ENCODE data around the gene PAK5. TPM values are rescaled to one million over a fixed set of nuclear protein-coding genes. Genes with fewer than 3 reads are reported as not detected.

The PAK5 gene
- total RNA-seq, 2 donors from 2014 or later: 0.22 to 0.42 TPM

- H3K4me3 Mint-ChIP-seq: no peak overlapping the region
- Histone ChIP-seq H3K27me3 (ENCODE audit: control insufficient read depth, insufficient read depth, low read length, poor library complexity, severe bottlenecking) (no peaks in the 10 kb centered on the region), H3K36me3 (ENCODE audit: control insufficient read depth, insufficient read depth, low read length) (no peaks in the 10 kb centered on the region), H3K9ac (ENCODE audit: extremely low read depth, low read length, poor library complexity, severe bottlenecking) (no peak overlapping the region), H3K27ac (ENCODE audit: low read depth, low read length) (no peak overlapping the region), H3K9me3 (ENCODE audit: control insufficient read depth, low read length) (no peaks in the 10 kb centered on the region), H3K4me3 (ENCODE audit: low read length) (no peak overlapping the region), H3K4me1 (ENCODE audit: control insufficient read depth, insufficient read depth, low read length) (no peaks in the 10 kb centered on the region)
- H3K9me3 Mint-ChIP-seq: peaks cover 8% of the 10 kb centered on the region
- no peak overlapping the region for H3K27ac Mint-ChIP-seq
- H3K4me1 Mint-ChIP-seq: no peaks in the 10 kb centered on the region
- 96 to 98% methylated on average over 4 of the region's 4 CpGs for WGBS, 2 experiments (ENCODE audit: insufficient coverage in 1 of 2, insufficient read length in 1 of 2)
- TF ChIP-seq, protein P1, sequence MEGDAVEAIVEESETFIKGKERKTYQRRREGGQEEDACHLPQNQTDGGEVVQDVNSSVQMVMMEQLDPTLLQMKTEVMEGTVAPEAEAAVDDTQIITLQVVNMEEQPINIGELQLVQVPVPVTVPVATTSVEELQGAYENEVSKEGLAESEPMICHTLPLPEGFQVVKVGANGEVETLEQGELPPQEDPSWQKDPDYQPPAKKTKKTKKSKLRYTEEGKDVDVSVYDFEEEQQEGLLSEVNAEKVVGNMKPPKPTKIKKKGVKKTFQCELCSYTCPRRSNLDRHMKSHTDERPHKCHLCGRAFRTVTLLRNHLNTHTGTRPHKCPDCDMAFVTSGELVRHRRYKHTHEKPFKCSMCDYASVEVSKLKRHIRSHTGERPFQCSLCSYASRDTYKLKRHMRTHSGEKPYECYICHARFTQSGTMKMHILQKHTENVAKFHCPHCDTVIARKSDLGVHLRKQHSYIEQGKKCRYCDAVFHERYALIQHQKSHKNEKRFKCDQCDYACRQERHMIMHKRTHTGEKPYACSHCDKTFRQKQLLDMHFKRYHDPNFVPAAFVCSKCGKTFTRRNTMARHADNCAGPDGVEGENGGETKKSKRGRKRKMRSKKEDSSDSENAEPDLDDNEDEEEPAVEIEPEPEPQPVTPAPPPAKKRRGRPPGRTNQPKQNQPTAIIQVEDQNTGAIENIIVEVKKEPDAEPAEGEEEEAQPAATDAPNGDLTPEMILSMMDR (conservative IDR thresholded peaks at IDR 0.05): no peak
- no peaks in the 10 kb centered on the region for H3K36me3 Mint-ChIP-seq (ENCODE audit: low read depth)
- DNase-seq: no peak
- H3K27me3 Mint-ChIP-seq (ENCODE audit: insufficient read depth): no peaks in the 10 kb centered on the region
Observed at GRCh38 chr20:9557411-9557810, 281.5 kb downstream of the PAK5 start.

GRCh38 chr20:9555781-9556180, 283.1 kb downstream of the PAK5 start:
- Histone ChIP-seq H3K36me3 (ENCODE audit: control insufficient read depth, insufficient read depth, low read length) (no peaks in the 10 kb centered on the region), H3K9me3 (ENCODE audit: control insufficient read depth, low read length) (no peaks in the 10 kb centered on the region), H3K27ac (ENCODE audit: low read depth, low read length) (no peak overlapping the region), H3K4me1 (ENCODE audit: control insufficient read depth, insufficient read depth, low read length) (no peaks in the 10 kb centered on the region), H3K9ac (ENCODE audit: extremely low read depth, low read length, poor library complexity, severe bottlenecking) (no peak overlapping the region), H3K27me3 (ENCODE audit: control insufficient read depth, insufficient read depth, low read length, poor library complexity, severe bottlenecking) (no peaks in the 10 kb centered on the region), H3K4me3 (ENCODE audit: low read length) (no peak overlapping the region)
- no peak overlapping the region for H3K4me3 Mint-ChIP-seq
- TF ChIP-seq, protein P1 (conservative IDR thresholded peaks at IDR 0.05): no peak
- peaks cover 8% of the 10 kb centered on the region for H3K9me3 Mint-ChIP-seq
- no peak for DNase-seq
- no peak overlapping the region for H3K27ac Mint-ChIP-seq
- no peaks in the 10 kb centered on the region for H3K36me3 Mint-ChIP-seq (ENCODE audit: low read depth)
- 73 to 88% methylated on average over 2 of the region's 2 CpGs for whole genome bisulfite sequencing, 2 experiments (ENCODE audit: insufficient coverage in 1 of 2, insufficient read length in 1 of 2)
- no peaks in the 10 kb centered on the region for H3K4me1 Mint-ChIP-seq
- no peaks in the 10 kb centered on the region for H3K27me3 Mint-ChIP-seq (ENCODE audit: insufficient read depth)

DNA sequence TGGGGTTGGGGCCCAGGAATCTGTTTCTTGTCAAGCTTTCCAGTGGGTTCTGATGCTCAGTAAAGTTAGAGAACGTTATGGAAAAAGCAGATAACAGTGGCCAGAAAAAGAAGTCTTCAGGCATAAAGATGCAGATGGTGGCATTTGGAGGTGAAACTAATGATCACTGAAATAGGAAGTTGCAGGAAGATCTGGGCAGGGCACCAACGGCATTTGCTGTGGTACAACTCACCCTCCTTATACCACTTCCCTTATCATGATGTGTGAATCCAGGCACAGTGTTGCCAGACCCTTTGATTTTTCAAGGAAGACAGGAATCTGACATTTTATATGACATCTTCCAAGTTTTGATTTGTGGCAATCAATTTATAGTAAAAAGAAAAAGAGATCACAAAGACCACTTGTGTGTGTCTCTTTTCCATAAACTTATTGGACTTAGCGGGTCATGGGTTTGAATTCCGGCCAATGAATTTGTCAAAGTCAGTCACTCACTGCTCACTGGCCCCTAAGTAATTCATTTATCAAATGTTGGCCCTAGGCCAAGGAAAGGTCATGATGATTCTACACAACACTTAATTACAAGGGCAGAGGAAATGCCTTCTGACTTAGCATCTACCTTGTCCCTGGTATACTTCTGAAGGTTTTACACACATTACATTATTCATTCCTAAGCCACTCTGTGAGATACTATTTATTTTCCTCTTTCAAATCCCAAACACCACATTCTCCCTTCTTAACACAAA, 286.9 kb downstream of the PAK5 start:
- no peaks in the 10 kb centered on the region for H3K36me3 ChIP-seq (ENCODE audit: control insufficient read depth, insufficient read depth, low read length)
- Mint-ChIP-seq H3K4me1 (peaks cover 7% of the 10 kb centered on the region), H3K27me3 (ENCODE audit: insufficient read depth) (no peaks in the 10 kb centered on the region), H3K36me3 (ENCODE audit: low read depth) (no peaks in the 10 kb centered on the region), H3K9me3 (no peaks in the 10 kb centered on the region), H3K27ac (no peak overlapping the region), H3K4me3 (no peak overlapping the region)
- H3K27me3 ChIP-seq (ENCODE audit: control insufficient read depth, insufficient read depth, low read length, poor library complexity, severe bottlenecking): no peaks in the 10 kb centered on the region
- TF ChIP-seq, protein P1 (conservative IDR thresholded peaks at IDR 0.05): no peak
- H3K4me3 ChIP-seq (ENCODE audit: low read length): no peak overlapping the region
- H3K27ac ChIP-seq (ENCODE audit: low read depth, low read length): no peak overlapping the region
- 91 to 92% methylated on average over 3 to 4 of the region's 4 CpGs for WGBS, 2 experiments (ENCODE audit: insufficient coverage in 1 of 2, insufficient read length in 1 of 2)
- no peak overlapping the region for H3K9ac ChIP-seq (ENCODE audit: extremely low read depth, low read length, poor library complexity, severe bottlenecking)
- no peaks in the 10 kb centered on the region for H3K4me1 ChIP-seq (ENCODE audit: control insufficient read depth, insufficient read depth, low read length)
- no peaks in the 10 kb centered on the region for H3K9me3 ChIP-seq (ENCODE audit: control insufficient read depth, low read length)
- DNase-seq: no peak
